GM19043 (cell line): ENCODE data around the gene AGAP4.
"Not testable (repeated sequence)": the region's sequence is repeated elsewhere in the genome, so short reads cannot be mapped to it uniquely, and the experiment has no call there.

Experiments
- ATAC-seq: cut with Tn5 transposase; IDR thresholded peaks from one replicate; pipeline ENCODE4 v1.9.1; 2021; ENCODE audit warnings: low read depth; ENCODE audit not compliant: unreplicated experiment

AGAP4 gene

DNA sequence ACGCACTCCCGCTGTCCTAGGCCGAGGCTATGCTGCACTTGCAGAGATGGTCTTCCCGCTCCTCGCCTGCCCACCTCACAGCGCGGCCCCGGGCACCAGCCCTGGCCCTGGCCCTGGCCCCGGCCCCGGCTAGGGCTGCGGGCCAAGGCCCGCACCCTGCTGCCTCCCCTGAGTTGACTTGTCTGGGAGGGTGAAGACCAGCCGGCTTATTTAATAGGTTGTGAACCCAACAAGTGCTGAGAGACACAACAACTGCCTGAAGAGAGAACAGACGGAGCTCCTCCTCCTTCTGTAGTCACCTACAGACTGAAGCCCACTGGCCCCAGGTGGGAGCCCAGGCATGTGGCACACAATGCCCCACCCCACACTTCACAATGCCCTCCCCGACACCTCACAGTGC lies at the start of gene AGAP4:
TSS of gene AGAP4 (minus strand) at position 101 of the 400 bp plus-strand sequence. CDS start 153 bp downstream, outside the sequence.
- not testable (repeated sequence) for ATAC-seq

DNA sequence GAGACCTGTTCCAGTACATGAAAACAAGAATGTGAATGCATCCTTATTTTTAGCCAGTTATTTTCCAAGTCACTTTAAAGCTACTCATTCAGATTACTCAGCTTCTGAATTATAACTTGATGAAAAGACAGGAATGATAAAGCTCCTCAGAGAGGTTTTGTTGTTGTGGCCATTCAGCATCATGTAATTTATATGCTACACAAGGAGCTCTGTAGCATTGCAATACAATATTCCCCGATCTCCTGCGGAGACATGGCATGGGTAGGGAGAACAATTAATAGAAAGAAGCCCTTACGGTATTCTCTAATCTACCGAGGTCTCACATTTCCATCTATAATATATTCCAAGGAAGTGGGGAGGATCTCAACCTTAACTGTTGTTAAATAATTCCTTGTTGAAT lies 43.4 kb upstream of the AGAP4 start:
- ATAC-seq, result not testable (repeated sequence)

DNA sequence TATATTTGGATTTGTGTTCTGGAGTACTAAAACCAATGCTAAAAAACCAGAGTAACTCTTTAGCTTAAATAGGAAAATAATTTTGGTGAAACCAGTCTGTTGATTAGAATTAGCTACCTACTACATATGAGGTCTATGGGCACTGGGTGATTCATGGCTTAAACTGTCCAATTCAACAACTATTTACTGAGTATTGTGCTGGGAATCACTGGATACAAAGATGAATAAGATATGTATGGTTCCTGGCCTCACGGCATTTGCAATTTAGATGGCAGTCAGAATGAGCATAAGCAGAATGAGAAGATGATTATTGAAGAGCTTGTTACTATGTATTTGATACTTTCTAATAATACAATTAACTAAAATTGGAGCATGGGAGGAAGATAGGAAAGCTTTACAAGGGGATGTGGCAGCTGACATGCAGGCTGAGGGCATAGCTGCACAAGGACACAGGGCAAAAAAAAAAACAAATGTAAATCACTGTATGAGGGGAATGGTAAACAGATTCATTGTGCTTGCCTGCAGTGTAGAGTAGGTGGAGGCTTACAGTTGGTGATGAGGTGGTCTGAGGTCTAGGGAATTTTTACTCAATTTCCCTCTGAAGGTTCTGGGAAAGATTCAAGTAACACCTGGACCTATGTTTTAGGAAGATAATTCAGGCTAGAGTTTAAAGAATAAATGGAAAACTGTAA lies 42.4 kb upstream of the AGAP4 start:
- ATAC-seq, result not testable (repeated sequence)

DNA sequence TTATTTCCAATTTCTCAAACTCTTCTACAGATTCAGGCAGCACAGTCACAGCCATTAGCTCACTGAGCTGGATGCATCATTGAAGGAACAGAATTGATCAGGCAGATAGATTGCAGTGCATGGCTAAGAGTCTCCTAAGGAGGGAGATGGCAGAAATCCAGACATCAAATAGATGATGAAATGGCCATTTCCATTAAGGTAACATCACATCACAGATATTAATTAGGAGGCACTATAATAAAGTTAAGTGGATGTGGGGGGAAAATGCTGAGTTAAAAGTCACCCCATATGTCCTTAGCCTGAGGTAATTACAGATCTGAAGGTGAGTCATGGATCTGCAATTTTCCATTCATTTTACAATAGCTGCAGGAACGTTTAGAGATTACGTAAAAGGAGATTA lies 35.6 kb upstream of the AGAP4 start:
- ATAC-seq, result not testable (repeated sequence)

DNA sequence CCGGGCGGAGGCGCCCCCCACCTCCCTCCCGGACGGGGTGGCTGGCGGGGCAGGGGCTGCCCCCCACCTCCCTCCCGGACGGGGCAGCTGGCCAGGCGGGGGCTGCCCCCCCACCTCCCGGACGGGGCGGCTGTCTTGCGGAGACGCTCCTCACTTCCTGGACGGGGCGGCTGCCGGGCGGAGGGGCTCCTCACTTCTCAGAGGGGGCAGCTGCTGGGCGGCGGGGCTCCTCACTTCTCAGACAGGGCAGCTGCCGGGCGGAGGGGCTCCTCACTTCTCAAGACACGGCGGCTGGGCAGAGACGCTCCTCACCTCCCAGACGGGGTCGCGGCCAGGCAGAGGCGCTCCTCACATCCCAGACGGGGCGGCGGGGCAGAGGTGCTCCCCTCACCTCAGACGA lies 18.1 kb upstream of the AGAP4 start:
- not testable (repeated sequence) for ATAC-seq

DNA sequence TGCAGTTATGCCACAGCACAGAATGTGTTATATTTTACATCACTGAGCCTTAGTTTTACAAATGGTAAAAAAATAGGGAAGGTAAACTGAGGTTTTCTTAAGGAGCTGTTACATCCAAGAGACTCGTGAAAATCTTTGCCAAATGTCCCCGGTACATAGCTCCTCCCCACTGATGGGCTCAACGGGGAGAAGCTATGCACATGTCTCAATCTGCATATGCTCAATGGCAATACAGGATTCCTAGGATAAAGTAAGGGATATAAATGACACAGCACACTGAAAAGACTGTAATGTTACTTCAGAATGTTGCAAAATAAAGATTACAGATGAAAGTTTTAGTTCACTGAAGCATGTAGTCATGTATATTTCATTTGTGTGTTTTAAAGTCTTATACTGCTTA lies 17.0 kb upstream of the AGAP4 start:
- not testable (repeated sequence) for ATAC-seq

DNA sequence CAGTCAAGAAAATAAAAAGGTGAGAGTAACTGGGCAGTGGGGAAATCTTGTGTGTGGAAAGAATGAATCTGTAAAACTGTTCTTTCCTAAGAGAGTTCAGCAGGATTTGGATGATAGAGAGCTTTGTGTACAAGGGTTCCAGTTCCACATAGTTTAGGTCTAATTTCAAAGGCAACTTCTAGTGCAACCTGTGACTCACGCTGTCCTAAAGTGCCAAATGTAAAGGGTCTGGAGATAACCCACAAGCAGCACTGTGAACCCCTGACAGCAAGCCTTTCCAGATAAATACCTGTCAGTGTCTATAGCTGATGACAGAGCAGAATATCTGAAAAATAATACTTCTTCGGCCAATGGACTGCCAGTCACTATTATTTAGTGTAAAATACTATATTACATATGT lies 16.3 kb upstream of the AGAP4 start:
- not testable (repeated sequence) for ATAC-seq

DNA sequence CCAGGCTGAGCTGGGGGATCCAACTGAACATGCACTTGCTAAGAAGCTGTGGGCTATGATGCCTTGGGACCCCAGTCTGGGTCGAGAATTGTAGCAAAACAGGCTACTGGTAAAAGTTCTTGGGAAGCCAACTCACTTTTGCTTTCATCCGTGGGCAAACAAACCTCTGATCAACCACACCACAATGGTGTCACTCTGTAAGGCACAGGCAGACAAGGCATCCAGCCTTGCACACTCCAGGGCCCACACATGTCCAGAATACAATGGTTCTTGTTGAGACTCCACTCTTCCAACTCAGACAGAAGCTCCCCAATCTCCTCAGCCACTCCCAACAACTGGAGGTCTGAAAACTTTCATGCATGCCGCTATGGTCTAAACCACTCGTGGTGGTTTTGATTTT lies 10.6 kb upstream of the AGAP4 start:
- not testable (repeated sequence) for ATAC-seq

DNA sequence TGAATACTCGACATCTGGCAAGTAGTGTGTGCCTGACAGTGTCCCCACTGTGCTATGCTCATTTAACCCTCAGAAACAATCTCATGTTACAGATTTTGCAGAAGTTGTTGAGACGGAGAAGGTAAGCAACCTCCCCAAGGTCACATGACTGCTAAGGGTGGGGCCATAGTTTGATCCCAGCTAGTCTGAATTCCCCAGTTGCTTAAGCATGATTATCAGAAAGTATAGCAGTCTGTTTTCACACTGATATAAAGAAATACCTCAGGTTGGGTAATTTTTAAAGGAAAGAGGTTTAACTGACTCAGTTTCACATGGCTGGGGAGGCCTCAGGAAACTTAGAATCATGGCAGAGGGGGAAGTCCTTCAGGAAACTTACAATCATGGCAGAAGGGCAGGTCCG lies 1.2 kb upstream of the AGAP4 start:
- ATAC-seq, result not testable (repeated sequence)

DNA sequence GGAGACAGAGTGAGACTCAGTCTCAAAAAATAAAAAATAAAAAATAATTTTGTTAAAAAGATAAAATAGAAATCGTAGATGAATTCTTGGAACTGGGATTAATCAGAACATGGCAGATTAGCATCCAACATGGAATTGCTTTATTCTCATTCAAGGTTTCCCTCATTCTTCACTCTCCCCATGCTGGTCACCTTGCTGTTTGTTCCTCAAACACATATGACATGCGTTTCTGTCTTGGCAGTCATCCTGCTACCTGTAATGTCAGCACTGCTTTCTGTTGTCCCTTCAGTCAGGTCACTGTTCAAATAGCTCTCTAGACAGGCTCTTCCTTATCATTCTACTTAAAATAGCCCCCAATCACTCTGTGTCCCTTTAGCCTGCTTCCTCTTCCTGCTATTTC lies 24.4 kb downstream of the AGAP4 start:
- ATAC-seq, result not testable (repeated sequence)

DNA sequence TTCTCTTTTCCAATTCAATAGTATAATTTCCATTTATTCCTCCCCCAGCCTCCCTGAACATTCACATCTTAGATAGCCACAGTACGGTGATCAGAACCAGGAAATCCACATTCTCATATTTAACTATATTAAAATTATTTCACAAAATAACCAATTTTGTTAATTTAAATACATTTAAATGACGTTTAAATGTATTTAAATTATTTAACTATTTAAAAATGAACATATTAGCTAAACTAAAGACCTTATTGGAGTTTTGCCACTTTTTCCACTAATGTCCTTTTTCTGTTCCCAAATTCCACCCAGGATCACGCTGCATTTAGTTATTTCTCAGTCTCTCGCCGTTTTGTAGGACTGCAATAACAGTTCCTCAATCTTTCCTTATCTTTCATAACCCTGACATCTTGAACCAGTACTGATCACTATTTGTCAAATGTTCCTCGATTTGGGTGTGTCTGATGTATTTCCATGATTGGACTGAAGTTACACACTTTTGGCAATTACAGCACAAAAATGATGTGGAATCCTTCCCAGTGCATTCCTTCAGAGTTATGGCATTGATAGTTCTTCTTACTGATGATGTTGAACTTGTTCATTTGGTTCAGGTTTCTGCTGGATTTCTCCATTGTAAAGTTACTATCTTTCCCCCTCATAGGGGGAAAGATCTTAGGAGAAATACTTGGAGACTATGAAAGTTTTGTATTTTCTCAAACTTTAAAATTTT lies 27.0 kb downstream of the AGAP4 start:
- ATAC-seq, result not testable (repeated sequence)

DNA sequence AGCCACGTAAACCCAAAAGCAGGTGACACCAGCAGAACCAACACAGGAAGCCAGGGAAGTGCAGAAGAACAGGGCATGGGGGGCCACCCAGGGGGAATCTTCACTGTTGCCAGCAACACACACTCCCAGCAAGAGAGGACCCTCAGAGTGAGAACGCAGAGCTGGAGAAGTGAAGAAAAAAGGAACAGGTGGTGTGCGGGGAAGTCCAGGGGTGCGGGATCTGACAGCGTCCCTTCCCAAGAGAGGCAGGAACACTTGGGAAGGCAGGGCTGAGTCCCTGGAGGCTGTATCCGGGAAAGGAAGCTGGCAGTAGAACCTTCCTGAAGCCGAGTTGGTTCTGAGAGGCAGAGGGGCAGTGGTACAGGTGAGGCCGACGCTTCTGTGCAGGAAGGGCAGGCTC lies 27.7 kb downstream of the AGAP4 start:
- ATAC-seq, result no peak

DNA sequence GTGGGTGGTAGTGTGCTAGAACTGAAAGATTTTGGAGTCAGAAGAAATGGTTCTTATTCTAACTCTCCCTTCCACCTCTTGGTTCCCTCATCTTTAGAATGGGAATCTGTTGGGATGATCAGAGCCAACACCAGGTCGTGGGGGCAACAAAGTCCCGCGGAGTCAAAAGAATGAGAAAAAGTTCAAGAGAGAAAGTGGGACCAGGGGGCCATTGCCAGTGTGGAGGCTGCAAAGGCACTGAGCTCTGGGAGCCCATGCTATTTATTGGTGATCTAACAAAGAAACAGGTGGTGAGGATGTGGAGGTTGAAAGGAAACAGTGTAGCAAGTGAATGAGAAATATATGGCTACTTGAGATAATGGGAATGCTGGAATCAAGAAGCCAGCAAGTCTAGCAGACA lies 29.4 kb downstream of the AGAP4 start:
- no peak for ATAC-seq

DNA sequence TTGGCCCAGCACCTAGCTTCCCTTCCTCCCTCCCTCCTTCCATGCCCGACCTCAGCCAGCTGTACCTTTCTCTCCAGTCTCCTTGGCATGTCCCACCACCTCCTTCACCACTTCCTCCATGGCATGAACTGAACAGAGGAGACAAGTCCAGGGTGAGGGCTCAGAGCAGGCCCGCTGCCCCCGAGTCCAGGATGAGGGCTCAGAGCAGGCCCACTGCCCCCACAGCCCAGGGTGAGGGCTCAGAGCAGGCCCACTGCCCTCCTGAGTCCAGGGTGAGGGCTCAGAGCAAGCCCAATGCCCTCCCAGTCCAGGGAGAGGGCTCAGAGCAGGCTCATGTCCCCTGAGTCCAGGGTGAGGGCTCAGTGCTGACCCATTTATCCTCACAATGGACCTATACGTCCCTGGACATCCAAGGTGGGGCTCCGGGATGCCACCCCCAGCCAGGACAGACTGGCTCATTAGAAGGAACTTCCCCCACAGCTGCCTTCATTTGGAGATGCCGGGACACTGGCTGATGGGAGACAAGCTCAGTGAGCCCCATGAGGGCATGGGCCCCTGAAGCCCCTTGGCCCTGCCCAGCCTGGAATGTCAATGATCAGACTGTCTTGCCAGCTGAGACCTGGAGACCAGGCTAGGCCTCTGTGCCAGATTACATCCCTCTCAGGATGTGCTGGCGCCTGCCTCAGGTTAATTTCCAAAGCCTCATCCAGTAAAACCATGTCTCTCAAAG lies 30.0 kb downstream of the AGAP4 start:
- ATAC-seq, result no peak

DNA sequence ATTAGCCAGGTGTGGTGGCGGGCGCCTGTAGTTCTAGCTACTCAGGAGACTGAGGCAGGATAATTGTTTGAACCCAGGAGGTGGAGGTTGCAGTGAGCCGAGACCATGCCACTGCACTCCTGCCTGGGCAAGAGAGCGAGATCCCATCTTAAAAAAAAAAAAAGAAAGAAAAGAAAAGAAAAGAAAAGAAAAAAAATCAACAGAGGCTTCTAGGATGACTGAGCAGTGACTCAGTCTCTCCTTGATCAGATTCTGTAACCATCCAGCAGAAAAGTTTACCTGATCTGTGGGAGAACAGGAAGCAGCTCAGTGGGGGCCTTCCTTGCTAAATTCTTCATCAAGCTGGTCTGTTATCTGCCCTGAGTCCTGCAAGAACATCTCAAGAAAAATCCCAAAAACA lies 33.2 kb downstream of the AGAP4 start:
- not testable (repeated sequence) for ATAC-seq

DNA sequence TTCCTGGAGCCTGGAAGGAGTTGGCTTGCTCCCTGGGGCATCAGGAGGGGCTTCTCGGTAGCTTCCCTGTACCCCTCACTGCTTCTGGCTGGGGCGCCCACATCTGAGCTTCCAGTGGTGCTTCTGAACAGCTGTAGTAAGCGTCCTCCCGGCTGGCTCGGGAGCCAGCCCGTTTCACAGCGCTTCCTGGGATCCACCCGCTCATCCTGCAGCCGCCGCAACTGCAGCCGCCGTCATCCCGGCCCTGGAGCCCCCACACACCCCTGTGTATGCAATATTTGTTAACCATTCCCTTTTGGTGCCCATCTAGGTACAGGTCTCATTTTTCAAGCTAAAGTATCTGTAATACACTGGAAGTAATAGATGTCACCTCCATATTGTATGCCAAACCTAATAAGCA lies 34.3 kb downstream of the AGAP4 start:
- not testable (repeated sequence) for ATAC-seq

DNA sequence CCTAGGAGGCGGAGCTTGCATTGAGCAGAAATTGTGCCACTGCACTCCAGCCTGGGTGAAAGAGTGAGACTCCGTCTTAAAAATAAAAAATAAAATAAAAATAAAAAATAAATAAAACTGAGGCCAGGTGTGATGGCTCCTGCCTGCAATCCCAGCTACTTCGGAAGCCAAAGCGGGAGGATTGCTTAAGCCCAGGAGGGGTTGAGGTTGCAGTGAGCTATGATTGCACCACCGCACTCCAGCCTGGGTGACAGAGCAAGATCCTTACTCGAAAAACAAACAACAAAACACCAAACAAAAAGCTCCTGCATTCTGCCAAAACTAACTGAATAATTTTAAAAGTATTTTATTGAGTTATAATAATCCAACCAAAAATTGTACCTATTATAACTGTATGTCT lies 36.2 kb downstream of the AGAP4 start:
- ATAC-seq, result no peak

DNA sequence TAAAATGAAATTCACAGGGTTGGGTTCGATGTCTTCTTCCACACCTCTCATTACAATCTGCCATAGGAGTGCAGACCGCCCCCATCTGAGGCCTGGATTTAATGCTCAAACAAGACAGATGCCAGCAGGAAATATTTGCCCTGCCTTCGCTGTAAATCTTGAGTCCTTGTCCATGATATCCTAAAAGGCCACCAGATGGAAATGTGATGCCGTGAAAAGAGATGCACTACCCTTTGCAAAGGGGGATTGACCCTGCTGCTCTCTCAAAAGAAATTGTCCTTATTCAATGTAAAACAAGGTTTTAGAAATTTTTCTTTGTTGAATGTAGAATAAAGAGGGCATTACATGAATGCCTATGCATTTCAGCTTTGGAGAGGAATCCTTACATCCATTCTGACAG lies 37.5 kb downstream of the AGAP4 start:
- ATAC-seq, result no peak

DNA sequence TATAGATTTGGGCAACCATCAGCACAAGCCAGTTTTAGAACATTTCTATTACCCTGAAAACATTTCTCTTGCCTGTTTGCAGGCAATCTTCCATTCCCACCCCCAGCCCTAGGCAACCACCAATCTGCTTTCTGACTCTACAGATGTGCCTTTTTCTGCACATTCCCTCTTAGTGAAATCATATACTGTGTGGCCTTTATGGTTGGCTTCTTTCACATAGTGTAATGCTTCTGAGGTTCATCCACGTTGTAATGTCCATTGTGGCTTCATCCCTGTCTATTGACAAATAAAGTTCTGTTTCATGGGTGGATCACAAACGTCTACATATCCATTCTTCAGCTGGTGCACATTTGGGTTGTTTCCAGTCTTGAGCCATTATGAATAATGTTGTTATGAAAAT lies 42.3 kb downstream of the AGAP4 start:
- not testable (repeated sequence) for ATAC-seq

DNA sequence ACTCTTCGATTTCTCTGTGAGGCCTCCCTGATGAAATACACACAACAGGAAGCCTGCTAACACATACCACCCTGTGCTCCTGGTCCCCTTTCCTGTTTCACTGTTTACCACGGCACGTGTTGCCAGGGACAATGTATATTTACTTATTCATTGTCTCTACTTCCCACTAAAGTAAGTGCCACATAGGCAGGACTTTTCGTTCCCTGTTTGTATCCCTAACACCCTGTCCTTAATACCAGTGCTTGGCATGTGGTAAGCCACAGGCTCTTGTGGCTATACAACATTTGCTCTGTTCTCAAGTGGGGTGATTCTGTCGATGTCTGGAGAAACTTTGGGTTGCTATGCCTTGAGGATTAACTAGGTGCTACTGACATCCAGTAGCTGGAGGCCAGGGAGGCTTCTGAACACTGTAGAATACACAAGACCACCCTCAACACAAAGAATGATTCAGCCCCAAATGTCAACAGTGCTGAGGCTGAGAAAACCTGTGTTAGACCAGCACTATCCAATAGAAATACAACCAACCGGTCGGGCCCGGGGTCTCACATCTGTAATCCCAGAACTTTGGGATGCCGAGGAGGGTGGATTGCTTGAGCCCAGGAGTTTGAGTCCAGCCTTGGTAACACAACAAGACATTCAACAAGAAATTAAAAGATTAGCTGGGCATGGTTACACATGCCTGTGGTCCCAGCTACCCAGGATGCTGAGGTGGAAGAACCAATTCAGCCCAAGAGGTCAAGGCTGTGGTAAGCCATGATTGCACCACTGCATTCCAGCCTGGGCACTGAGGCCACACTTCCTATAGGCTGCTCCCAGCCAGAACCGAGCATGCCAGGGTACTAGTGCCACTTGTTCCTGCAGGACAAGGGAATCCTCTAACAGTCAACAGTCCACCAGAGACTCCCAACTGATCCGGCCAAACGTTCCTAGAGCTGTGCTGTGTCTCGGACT lies 44.0 kb downstream of the AGAP4 start:
- not testable (repeated sequence) for ATAC-seq
